HG03354 (cell line): ENCODE data around the gene ME1.
A peak's percentile ranks its signal among the peaks of the same experiment; 100 is the strongest.
"Not testable (repeated sequence)": the region's sequence is repeated elsewhere in the genome, so short reads cannot be mapped to it uniquely, and the experiment has no call there.

Source experiments
- ATAC-seq: cut with Tn5 transposase; IDR thresholded peaks from one replicate; pipeline ENCODE4 v1.9.1; 2021; ENCODE audit warnings: mild to moderate bottlenecking; ENCODE audit not compliant: unreplicated experiment, poor library complexity, severe bottlenecking

Gene ME1

GRCh38 chr6:83273596-83273995 is 157.3 kb downstream of the ME1 start:
- no peak for ATAC-seq

- peak; percentile 73 for ATAC-seq
Observed at GRCh38 chr6:83270971-83271719, 159.7 kb downstream of the ME1 start.

- ATAC-seq = no peak
Observed at GRCh38 chr6:83265384-83265783, 165.5 kb downstream of the ME1 start.

GRCh38 chr6:83260577-83260976 is 170.3 kb downstream of the ME1 start:
- no peak for ATAC-seq

GRCh38 chr6:83258517-83258916 is 172.3 kb downstream of the ME1 start:
- no peak for ATAC-seq

GRCh38 chr6:83257791-83258190 is 173.1 kb downstream of the ME1 start:
- ATAC-seq = no peak

- not testable (repeated sequence) for ATAC-seq
Observed at GRCh38 chr6:83256719-83257118, 174.1 kb downstream of the ME1 start.

- ATAC-seq = no peak
Observed at GRCh38 chr6:83252719-83253118, 178.1 kb downstream of the ME1 start.

- no peak for ATAC-seq
Observed at GRCh38 chr6:83250235-83250634, 180.6 kb downstream of the ME1 start.

GRCh38 chr6:83247471-83247870 is 183.4 kb downstream of the ME1 start:
- ATAC-seq = no peak

- no peak for ATAC-seq
Observed at GRCh38 chr6:83231146-83231545, 199.7 kb downstream of the ME1 start.

GRCh38 chr6:83226517-83226916 is 204.3 kb downstream of the ME1 start:
- ATAC-seq = no peak

- no peak for ATAC-seq
Observed at GRCh38 chr6:83221889-83222479, 208.9 kb downstream of the ME1 start.

- ATAC-seq = no peak
Observed at GRCh38 chr6:83221276-83221675, 209.6 kb downstream of the ME1 start.

GRCh38 chr6:83220121-83220520 is 210.7 kb downstream of the ME1 start:
- ATAC-seq = no peak

GRCh38 chr6:83218646-83219045 is 212.2 kb downstream of the ME1 start:
- ATAC-seq = no peak

GRCh38 chr6:83216806-83217205 is 214.0 kb downstream of the ME1 start:
- no peak for ATAC-seq

- ATAC-seq = peak; percentile 100
Observed at GRCh38 chr6:83215131-83216047, 215.5 kb downstream of the ME1 start.

GRCh38 chr6:83202031-83202430 is 228.8 kb downstream of the ME1 start:
- no peak for ATAC-seq

GRCh38 chr6:83199863-83200225 is 231.0 kb downstream of the ME1 start:
- ATAC-seq = no peak
